Measurements from ENCODE around the gene SORL1.

The SORL1 gene

GRCh38 chr11:121421149-121421901, 30.8 kb upstream of the SORL1 start:
- peak overlapping the region; percentile 2 for H3K27ac Mint-ChIP-seq
- no peak for ATAC-seq
- H3K36me3 Mint-ChIP-seq, result no peaks in the 10 kb centered on the region
- peaks cover 50% of the 10 kb centered on the region for H3K4me1 Mint-ChIP-seq
- no peak overlapping the region for H3K4me3 Mint-ChIP-seq
- no peak for DNase-seq (ENCODE audit: low spot score in 2 of 2)
- no peaks in the 10 kb centered on the region for H3K9me3 Mint-ChIP-seq

DNA sequence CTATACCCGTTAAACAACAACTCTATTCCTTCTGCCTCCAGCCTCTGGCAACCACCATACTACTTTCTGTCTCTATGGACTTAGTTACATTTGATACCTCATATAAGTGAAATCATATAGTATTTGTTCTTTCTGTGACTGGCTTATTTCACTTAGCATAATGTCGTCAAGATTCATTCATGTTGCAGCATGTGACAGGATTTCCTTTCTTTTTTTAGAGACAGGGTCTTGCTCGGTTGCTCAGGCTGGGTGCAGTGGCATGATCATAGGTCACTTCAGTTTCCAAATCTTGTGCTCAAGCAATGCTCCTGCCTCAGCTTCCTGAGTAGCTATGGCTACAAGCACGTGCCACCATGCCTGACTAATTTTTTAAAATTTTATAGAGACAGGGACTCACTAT, 29.4 kb upstream of the SORL1 start:
- ATAC-seq, result no peak
- H3K4me1 Mint-ChIP-seq, result peaks cover 43% of the 10 kb centered on the region
- H3K9me3 Mint-ChIP-seq, result no peaks in the 10 kb centered on the region
- DNase-seq (ENCODE audit: low spot score in 2 of 2), result no peak
- H3K27ac Mint-ChIP-seq, result no peak overlapping the region
- no peak overlapping the region for H3K4me3 Mint-ChIP-seq
- no peaks in the 10 kb centered on the region for H3K36me3 Mint-ChIP-seq

GRCh38 chr11:121425828-121426227, 26.3 kb upstream of the SORL1 start:
- ATAC-seq, result no peak
- Mint-ChIP-seq H3K27ac (no peak overlapping the region), H3K9me3 (no peaks in the 10 kb centered on the region)

GRCh38 chr11:121426476-121427399, 25.4 kb upstream of the SORL1 start:
- peak overlapping the region; percentile 50 for H3K4me3 Mint-ChIP-seq
- H3K4me1 Mint-ChIP-seq, result peaks cover 29% of the 10 kb centered on the region
- peak; percentile 65 for ATAC-seq
- peak in 1 of 2 donors; percentile 22 for DNase-seq (ENCODE audit: low spot score in 2 of 2)
- no peaks in the 10 kb centered on the region for H3K9me3 Mint-ChIP-seq
- peaks cover 4% of the 10 kb centered on the region for H3K36me3 Mint-ChIP-seq
- no peak overlapping the region for H3K27ac Mint-ChIP-seq

More at GRCh38 chr11:121425828-121426227, 26.3 kb upstream of the SORL1 start:
- H3K4me1 Mint-ChIP-seq, result peaks cover 26% of the 10 kb centered on the region
- no peak for DNase-seq (ENCODE audit: low spot score in 2 of 2)
- H3K36me3 Mint-ChIP-seq, result no peaks in the 10 kb centered on the region
- no peak overlapping the region for H3K4me3 Mint-ChIP-seq

DNA sequence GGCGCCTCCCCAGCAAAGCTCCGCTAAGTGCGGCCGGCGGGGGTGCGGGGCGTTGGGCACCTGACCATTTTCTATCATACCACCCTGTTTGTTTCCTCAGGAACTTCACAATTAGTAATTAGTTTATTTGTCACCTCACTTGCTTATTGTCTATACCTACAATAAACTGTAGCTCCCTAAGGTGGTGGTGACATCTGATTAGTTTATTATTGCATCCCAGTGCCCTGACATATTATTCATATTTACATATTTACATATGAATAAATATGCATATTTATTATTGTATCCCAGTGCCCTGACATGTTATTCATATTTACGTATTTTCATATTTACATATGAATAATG, 24.7 kb upstream of the SORL1 start:
- ATAC-seq (no peak), DNase-seq (ENCODE audit: low spot score in 2 of 2) (no peak)
- Mint-ChIP-seq H3K4me3 (peak overlapping the region; percentile 50), H3K36me3 (peaks cover 6% of the 10 kb centered on the region), H3K4me1 (peaks cover 34% of the 10 kb centered on the region), H3K27ac (no peak overlapping the region), H3K9me3 (no peaks in the 10 kb centered on the region)

DNA sequence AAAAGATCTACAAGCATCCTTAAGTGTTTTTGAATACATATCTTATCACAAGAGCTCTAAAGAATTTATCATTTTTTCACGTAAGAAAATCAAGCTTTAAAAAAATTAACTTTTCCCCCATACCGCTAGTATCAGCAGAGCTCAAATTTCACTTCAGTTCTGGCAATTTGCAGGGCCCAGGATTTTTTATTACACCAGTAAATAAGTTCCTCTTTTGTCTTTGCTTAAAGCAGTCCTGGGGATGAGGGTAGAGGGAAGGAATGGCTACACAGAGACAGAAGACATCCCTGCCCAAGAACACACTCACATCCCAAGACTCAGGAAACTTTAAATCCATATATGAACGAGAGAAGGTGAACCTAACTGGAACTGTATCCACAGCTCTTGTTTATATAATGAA, 22.6 kb upstream of the SORL1 start:
- Mint-ChIP-seq H3K4me1 (peaks cover 19% of the 10 kb centered on the region), H3K27ac (no peak overlapping the region), H3K36me3 (peaks cover 6% of the 10 kb centered on the region), H3K4me3 (no peak overlapping the region), H3K9me3 (no peaks in the 10 kb centered on the region)
- DNase-seq (ENCODE audit: low spot score in 2 of 2) (no peak), ATAC-seq (no peak)

GRCh38 chr11:121431820-121432526, 20.1 kb upstream of the SORL1 start:
- Mint-ChIP-seq H3K27ac (peak overlapping the region; percentile 36), H3K4me1 (peaks cover 20% of the 10 kb centered on the region), H3K4me3 (peak overlapping the region; percentile 2), H3K36me3 (peaks cover 6% of the 10 kb centered on the region), H3K9me3 (no peaks in the 10 kb centered on the region)
- peak; percentile 98 for ATAC-seq
- DNase-seq (ENCODE audit: low spot score in 2 of 2), result no peak

DNA sequence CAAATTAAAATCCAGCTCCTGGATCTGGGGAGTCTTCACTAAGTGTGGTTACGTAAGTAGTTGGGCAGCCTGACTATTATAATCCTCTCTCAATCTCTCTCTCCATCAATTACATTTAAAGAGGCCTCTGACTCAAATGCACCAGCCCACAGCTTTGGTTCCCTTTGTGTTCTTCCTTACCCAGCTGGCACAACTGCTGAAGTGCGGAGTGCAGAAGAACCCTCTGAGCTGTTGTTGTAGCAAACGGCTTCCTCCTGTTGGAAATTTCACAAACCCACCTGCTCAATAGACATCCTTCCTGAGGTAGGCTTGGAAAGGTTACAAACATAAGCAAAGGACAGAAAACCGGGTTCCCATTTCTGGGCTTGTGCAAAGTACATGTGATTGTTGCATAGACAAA, 17.0 kb upstream of the SORL1 start:
- H3K4me1 Mint-ChIP-seq, result peaks cover 25% of the 10 kb centered on the region
- H3K36me3 Mint-ChIP-seq, result peaks cover 6% of the 10 kb centered on the region
- no peak for ATAC-seq
- no peaks in the 10 kb centered on the region for H3K9me3 Mint-ChIP-seq
- H3K27ac Mint-ChIP-seq, result no peak overlapping the region
- H3K4me3 Mint-ChIP-seq, result no peak overlapping the region
- no peak for DNase-seq (ENCODE audit: low spot score in 2 of 2)

- no peaks in the 10 kb centered on the region for H3K9me3 Mint-ChIP-seq
- DNase-seq (ENCODE audit: low spot score in 2 of 2), result no peak
- H3K4me1 Mint-ChIP-seq, result peaks cover 25% of the 10 kb centered on the region
- H3K27ac Mint-ChIP-seq, result no peak overlapping the region
- H3K36me3 Mint-ChIP-seq, result peaks cover 6% of the 10 kb centered on the region
- ATAC-seq, result no peak
- no peak overlapping the region for H3K4me3 Mint-ChIP-seq
These were observed 16.3 kb upstream of the SORL1 start for GRCh38 chr11:121435551-121436511.

DNA sequence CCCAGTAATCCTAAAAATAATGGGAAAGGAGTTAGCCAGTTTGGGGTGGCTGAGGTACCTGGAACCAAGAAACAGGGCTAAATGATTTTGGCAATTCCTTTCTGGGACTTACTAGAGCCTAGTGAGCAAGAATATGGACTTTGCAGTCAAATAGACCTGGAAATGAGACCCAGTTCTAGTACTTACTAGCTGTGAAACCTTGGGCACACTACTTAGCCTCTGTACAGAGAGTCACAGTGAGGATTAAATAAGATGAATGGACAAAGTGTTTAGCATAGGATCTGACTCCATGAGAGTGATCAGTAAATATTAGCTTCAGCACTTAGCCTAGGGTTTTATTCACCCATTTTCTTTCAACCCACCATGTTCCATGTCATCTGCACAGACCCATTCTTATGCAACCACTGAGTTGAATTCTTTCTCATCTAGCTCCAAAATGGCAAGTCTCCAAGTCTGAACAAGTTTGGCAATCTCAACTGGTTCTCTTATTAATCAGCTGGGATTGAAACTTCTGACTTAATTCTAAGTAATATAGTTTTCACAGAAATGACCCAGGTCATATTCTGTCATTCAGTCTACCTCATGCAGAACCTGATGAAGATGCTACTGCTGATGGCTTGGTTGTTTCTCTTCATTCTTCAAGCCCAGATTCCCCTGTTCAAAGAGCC, 15.0 kb upstream of the SORL1 start:
- Mint-ChIP-seq H3K27ac (peak overlapping the region; percentile 9), H3K4me3 (no peak overlapping the region), H3K4me1 (peaks cover 17% of the 10 kb centered on the region), H3K9me3 (no peaks in the 10 kb centered on the region), H3K36me3 (no peaks in the 10 kb centered on the region)
- DNase-seq (ENCODE audit: low spot score in 2 of 2) (no peak), ATAC-seq (peak; percentile 92)

DNA sequence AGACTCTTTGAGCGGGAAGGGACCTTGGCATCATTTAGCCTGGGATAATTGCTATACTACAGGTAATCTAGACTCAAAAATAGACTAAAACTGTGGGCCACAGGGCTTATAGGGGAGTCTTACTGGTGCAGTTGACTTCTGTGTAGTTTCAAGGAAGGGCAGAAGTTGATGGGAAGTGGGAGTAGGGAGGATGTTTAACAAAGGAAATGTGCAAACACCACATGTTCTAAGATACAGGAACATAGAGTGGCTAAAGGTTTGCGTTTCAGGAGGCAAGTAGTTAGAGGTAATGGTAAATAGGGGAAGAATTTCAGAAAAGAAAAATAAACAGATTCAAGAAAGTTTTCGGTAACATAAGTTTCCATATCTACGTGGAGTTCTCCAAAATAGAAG, 14.4 kb upstream of the SORL1 start:
- Mint-ChIP-seq H3K36me3 (no peaks in the 10 kb centered on the region), H3K4me3 (no peak overlapping the region), H3K27ac (peak overlapping the region; percentile 9), H3K9me3 (no peaks in the 10 kb centered on the region), H3K4me1 (peaks cover 13% of the 10 kb centered on the region)
- ATAC-seq (no peak), DNase-seq (ENCODE audit: low spot score in 2 of 2) (no peak)

GRCh38 chr11:121439337-121439736, 12.8 kb upstream of the SORL1 start:
- no peaks in the 10 kb centered on the region for H3K36me3 Mint-ChIP-seq
- H3K4me3 Mint-ChIP-seq, result no peak overlapping the region
- no peak for DNase-seq (ENCODE audit: low spot score in 2 of 2)
- no peaks in the 10 kb centered on the region for H3K9me3 Mint-ChIP-seq
- no peak overlapping the region for H3K27ac Mint-ChIP-seq
- no peak for ATAC-seq
- H3K4me1 Mint-ChIP-seq, result peaks cover 18% of the 10 kb centered on the region

- H3K27ac Mint-ChIP-seq, result no peak overlapping the region
- H3K4me1 Mint-ChIP-seq, result peaks cover 18% of the 10 kb centered on the region
- ATAC-seq (no peak), DNase-seq (ENCODE audit: low spot score in 2 of 2) (no peak)
- no peaks in the 10 kb centered on the region for H3K36me3 Mint-ChIP-seq
- H3K9me3 Mint-ChIP-seq, result no peaks in the 10 kb centered on the region
- no peak overlapping the region for H3K4me3 Mint-ChIP-seq
These were observed 12.4 kb upstream of the SORL1 start for GRCh38 chr11:121439759-121440158.

DNA sequence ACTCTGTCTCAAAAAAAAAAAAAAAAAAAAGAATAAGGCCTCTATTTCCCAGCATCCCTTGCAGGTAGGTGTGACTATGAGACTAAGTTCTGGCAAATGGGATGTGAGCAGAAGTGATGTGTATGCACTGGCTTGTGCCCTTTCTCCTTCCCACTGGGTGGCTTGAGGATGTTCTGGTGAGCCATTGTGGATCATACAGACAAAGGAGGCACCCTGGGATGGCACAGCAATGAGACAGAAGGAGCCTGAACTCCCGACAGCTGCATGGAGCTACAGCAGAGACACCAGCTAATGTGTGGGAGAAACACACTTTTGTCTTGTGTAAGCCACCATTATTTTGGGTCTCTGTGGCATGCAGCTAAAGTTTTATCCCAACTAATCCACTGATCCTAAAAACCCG, 10.6 kb upstream of the SORL1 start:
- Mint-ChIP-seq H3K9me3 (no peaks in the 10 kb centered on the region), H3K4me3 (no peak overlapping the region), H3K36me3 (no peaks in the 10 kb centered on the region), H3K4me1 (peaks cover 24% of the 10 kb centered on the region), H3K27ac (no peak overlapping the region)
- DNase-seq (ENCODE audit: low spot score in 2 of 2) (no peak), ATAC-seq (no peak)

Measured in stimulated activated effector memory CD8-positive, alpha-beta T cell treated with anti-CD3 and anti-CD28 coated beads, Interleukin-12 subunit alpha, Interleukin-12 subunit beta, amount 100 ng/mL, for 72 hours (primary cell).